NCI-H69 (cell line): ENCODE data around the gene INO80.

Source experiments
- DNase-seq: peaks from one replicate; lab custom pipeline; 2025; lab: John Stamatoyannopoulos, UW

Gene INO80

GRCh38 chr15:40944510-40945296 is 171.4 kb downstream of the INO80 start:
- DNase-seq = peak; percentile 87

- DNase-seq = no peak
Measured at GRCh38 chr15:40943764-40944365, 172.2 kb downstream of the INO80 start.

- no peak for DNase-seq
Measured at GRCh38 chr15:40942878-40943277, 173.2 kb downstream of the INO80 start.

GRCh38 chr15:40942337-40942854 is 173.7 kb downstream of the INO80 start:
- DNase-seq = peak; percentile 61

GRCh38 chr15:40941528-40942336 is 174.3 kb downstream of the INO80 start:
- DNase-seq = peak; percentile 94

- DNase-seq = no peak
Measured at GRCh38 chr15:40941068-40941527, 175.0 kb downstream of the INO80 start.

GRCh38 chr15:40940296-40940801 is 175.7 kb downstream of the INO80 start:
- no peak for DNase-seq

- DNase-seq = no peak
Measured at GRCh38 chr15:40938536-40938870, 177.6 kb downstream of the INO80 start.

- peak; percentile 44 for DNase-seq
Measured at GRCh38 chr15:40937762-40938535, 178.1 kb downstream of the INO80 start.

GRCh38 chr15:40936709-40937666 is 179.1 kb downstream of the INO80 start:
- peak; percentile 47 for DNase-seq

GRCh38 chr15:40936234-40936708 is 179.8 kb downstream of the INO80 start:
- no peak for DNase-seq

GRCh38 chr15:40934457-40934856 is 181.6 kb downstream of the INO80 start:
- no peak for DNase-seq

GRCh38 chr15:40933517-40933902 is 182.6 kb downstream of the INO80 start:
- no peak for DNase-seq

- peak; percentile 89 for DNase-seq
Measured at GRCh38 chr15:40932649-40933516, 183.2 kb downstream of the INO80 start.

GRCh38 chr15:40932156-40932555 is 183.9 kb downstream of the INO80 start:
- peak; percentile 83 for DNase-seq

GRCh38 chr15:40931300-40932142 is 184.6 kb downstream of the INO80 start:
- DNase-seq = peak; percentile 52

- peak; percentile 87 for DNase-seq
Measured at GRCh38 chr15:40930430-40931299, 185.4 kb downstream of the INO80 start.
